Progenitor cell of endocrine pancreas (in vitro differentiated cells): ENCODE measurements around the gene KRTAP10-8. TPM values are rescaled to one million over a fixed set of nuclear protein-coding genes. Genes with fewer than 3 reads are reported as not detected.

Experiments
- DNase-seq: peaks from one replicate; pipeline ENCODE4 v3.0.0; 2021; ENCODE audit warnings: low spot score; ENCODE audit not compliant: unreplicated experiment
- H3K27ac Mint-ChIP-seq: 2 replicates; pipeline ENCODE4 v1.8.0; 2021; ENCODE audit warnings: mild to moderate bottlenecking, moderate library complexity, mixed read lengths
- H3K27me3 Mint-ChIP-seq: 2 replicates; pipeline ENCODE4 v1.8.0; 2021; ENCODE audit warnings: mixed read lengths
- H3K36me3 Mint-ChIP-seq: 2 replicates; pipeline ENCODE4 v1.8.0; 2022; ENCODE audit warnings: mixed read lengths; ENCODE audit not compliant: insufficient read depth
- H3K4me1 Mint-ChIP-seq: 2 replicates; pipeline ENCODE4 v1.8.0; 2021; ENCODE audit warnings: low read depth, mixed read lengths
- H3K4me3 Mint-ChIP-seq: 2 replicates; pipeline ENCODE4 v1.8.0; 2021; ENCODE audit warnings: low read depth, mild to moderate bottlenecking, moderate library complexity, mixed read lengths
- H3K9me3 Mint-ChIP-seq: 2 replicates; pipeline ENCODE4 v1.8.0; 2021; ENCODE audit warnings: low read depth, mixed read lengths
- total RNA-seq: library from RNA; stranded (reverse); gene quantifications from 2 replicates; pipeline ENCODE4 v1.2.1, GENCODE V29; 2021
- TF ChIP-seq, protein P1 (sequence below): fragments of 200-600 bp; sonication (generic); IDR thresholded peaks from one replicate; pipeline ENCODE4 v1.5.0; 2021; ENCODE audit warnings: antibody characterized with exemption, mild to moderate bottlenecking; ENCODE audit not compliant: unreplicated experiment

The KRTAP10-8 gene
- total RNA-seq, 1 donor from 2014 or later: not detected

DNA sequence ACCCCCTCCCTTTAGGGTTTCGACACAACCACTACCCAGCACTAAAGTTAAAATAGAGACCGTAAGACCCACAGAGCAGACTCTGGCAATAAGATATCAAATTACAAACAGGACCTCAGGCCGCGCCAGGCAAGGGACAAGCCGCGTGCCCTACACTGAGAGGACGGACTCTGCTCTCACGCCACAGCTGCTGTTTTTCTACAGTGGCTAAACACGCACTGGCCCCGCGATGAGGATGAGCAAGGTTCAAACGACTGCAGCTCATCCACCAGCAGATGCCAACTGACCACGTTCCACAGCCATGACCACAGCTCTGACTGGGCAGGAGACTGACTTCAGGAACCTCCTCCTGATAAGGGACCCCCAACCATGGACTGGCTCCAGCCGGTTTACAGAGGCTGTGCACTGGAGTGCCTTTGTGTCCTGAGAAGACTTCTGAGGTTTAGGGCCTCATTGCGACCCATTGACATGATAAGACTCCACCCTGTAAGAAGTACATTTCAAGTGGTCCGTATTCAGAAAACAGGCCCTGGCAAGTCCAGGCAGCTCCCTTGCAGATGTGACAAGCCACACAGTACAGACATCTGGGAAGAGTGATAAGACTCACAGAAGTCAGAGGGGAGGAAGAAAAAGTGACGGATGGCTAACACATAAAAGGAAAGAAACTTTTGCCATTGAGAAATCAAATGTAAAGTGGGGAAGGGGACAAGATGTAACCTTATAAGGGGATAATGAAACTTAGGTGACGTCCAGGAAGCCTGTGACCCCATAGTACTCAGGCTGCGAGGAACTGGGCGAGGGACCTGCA, 18.1 kb upstream of the KRTAP10-8 start:
- no peak overlapping the region for H3K27ac Mint-ChIP-seq
- TF ChIP-seq, protein P1, sequence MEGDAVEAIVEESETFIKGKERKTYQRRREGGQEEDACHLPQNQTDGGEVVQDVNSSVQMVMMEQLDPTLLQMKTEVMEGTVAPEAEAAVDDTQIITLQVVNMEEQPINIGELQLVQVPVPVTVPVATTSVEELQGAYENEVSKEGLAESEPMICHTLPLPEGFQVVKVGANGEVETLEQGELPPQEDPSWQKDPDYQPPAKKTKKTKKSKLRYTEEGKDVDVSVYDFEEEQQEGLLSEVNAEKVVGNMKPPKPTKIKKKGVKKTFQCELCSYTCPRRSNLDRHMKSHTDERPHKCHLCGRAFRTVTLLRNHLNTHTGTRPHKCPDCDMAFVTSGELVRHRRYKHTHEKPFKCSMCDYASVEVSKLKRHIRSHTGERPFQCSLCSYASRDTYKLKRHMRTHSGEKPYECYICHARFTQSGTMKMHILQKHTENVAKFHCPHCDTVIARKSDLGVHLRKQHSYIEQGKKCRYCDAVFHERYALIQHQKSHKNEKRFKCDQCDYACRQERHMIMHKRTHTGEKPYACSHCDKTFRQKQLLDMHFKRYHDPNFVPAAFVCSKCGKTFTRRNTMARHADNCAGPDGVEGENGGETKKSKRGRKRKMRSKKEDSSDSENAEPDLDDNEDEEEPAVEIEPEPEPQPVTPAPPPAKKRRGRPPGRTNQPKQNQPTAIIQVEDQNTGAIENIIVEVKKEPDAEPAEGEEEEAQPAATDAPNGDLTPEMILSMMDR: no peak
- no peaks in the 10 kb centered on the region for H3K27me3 Mint-ChIP-seq
- DNase-seq: no peak
- H3K4me3 Mint-ChIP-seq: no peak overlapping the region
- no peaks in the 10 kb centered on the region for H3K36me3 Mint-ChIP-seq
- peaks cover 4% of the 10 kb centered on the region for H3K9me3 Mint-ChIP-seq
- H3K4me1 Mint-ChIP-seq: peaks cover 7% of the 10 kb centered on the region

DNA sequence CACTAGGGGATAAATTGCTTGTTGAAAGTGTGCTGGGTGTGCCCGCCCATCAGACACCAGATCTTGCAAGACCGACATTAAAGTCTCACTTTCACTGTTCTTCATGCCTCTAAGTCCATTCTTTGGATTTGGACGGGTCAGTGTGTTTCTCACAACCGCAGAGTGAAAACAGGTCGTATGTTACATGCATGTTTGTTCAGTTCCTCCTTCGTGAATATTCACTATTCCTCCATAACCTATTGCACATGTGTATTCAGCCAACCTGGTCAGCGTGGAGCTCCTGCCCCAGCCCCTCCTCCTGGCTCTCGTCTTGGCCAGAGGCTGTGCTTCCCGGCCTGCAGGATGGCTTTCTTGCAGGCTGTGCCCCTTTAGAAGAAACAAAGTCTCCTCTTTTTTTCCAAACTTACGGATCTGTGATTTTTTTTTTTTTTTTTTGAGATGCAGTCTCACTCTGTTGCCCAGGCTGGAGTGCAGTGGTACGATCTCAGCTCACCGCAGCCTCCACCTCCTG, 17.4 kb upstream of the KRTAP10-8 start:
- no peak for DNase-seq
- Mint-ChIP-seq H3K36me3 (no peaks in the 10 kb centered on the region), H3K27ac (peak overlapping the region; percentile 34), H3K27me3 (no peaks in the 10 kb centered on the region), H3K4me1 (peaks cover 7% of the 10 kb centered on the region), H3K9me3 (peaks cover 5% of the 10 kb centered on the region), H3K4me3 (no peak overlapping the region)
- TF ChIP-seq, protein P1: no peak

DNA sequence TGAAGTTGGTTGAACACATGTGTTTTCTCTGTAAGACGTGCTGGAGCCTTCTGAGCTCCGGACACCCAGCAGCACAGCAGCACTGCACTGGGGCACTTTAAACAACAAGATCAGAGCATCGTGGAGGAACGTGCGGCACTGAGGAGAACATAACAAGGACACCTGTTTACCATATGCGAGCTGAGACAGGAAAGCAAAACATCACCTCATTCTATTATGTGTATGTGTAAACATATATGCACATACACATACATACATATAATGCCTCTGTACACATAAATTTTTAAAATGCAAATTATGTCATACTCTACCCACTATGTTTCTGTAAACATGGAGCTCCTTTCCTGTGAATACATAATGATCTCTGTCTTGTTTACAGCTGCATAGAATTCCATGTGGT, 16.4 kb upstream of the KRTAP10-8 start:
- peaks cover 5% of the 10 kb centered on the region for H3K9me3 Mint-ChIP-seq
- no peaks in the 10 kb centered on the region for H3K36me3 Mint-ChIP-seq
- H3K27me3 Mint-ChIP-seq: no peaks in the 10 kb centered on the region
- no peak overlapping the region for H3K4me3 Mint-ChIP-seq
- peaks cover 7% of the 10 kb centered on the region for H3K4me1 Mint-ChIP-seq
- DNase-seq: no peak
- TF ChIP-seq, protein P1: no peak
- no peak overlapping the region for H3K27ac Mint-ChIP-seq

DNA sequence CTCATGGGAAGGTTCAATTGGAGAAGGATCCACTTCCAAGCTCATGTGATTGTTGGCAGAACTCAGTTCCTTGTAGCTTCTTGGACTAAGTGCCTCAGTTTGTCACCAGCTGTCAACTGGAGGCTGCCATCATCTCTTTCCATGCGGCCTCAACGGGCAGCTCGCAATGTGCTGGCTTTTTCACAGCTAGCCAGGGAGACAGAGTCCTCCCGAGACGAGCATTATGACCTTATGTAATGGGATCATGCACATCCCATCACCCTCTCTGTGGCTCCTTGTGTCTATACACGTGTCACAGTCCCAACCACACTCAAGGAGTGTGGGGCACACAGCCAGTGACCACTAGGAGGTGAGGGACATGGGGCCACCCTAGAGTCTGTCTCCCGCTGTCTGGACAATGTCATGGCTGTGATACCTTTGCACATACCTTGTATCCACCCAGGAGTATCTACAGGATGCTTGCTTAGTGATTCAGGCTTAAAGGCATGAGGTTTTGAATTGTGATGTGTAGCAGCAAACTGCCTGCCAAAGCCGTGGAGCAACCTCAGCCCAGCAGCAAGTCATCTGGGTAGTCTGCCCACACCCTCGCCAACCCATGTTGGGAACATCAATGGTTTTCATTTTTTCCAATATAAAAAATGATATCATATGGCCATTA, 15.7 kb upstream of the KRTAP10-8 start:
- H3K4me3 Mint-ChIP-seq: no peak overlapping the region
- no peaks in the 10 kb centered on the region for H3K36me3 Mint-ChIP-seq
- peaks cover 5% of the 10 kb centered on the region for H3K9me3 Mint-ChIP-seq
- no peaks in the 10 kb centered on the region for H3K27me3 Mint-ChIP-seq
- H3K4me1 Mint-ChIP-seq: peaks cover 7% of the 10 kb centered on the region
- no peak for DNase-seq
- TF ChIP-seq, protein P1: no peak
- no peak overlapping the region for H3K27ac Mint-ChIP-seq

DNA sequence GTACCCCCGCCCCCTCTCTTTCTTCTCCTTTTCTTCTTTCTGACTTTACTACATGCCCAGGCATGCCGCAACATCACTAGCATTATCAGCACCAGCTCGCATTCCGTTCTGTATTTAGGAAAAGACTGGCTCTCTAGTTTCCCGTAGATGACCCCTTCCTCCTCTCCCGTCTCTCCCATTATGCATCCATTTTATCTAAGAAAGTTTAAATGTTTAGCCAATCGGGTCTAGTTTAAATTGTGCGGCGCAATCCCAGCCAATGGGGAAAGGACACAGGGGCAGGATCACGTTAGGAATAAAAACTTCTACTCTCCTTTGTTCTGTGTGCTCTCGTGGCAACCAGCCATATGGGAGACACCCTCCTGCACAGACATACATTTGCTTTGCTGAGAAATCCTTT, 13.8 kb upstream of the KRTAP10-8 start:
- no peaks in the 10 kb centered on the region for H3K36me3 Mint-ChIP-seq
- DNase-seq: no peak
- no peak overlapping the region for H3K4me3 Mint-ChIP-seq
- H3K27ac Mint-ChIP-seq: no peak overlapping the region
- H3K9me3 Mint-ChIP-seq: peaks cover 5% of the 10 kb centered on the region
- peaks cover 7% of the 10 kb centered on the region for H3K4me1 Mint-ChIP-seq
- TF ChIP-seq, protein P1: no peak
- peaks cover 2% of the 10 kb centered on the region for H3K27me3 Mint-ChIP-seq
